Mucosa of descending colon (tissue), 3 donors: ENCODE results near the gene HHAT. TPM values are rescaled to one million over a fixed set of nuclear protein-coding genes. Genes with fewer than 3 reads are reported as not detected.

Experiments used
- ATAC-seq: fragments of 200-7000 bp; cut with Tn5 transposase; one replicate; pipeline ENCODE4 v1.9.1; 2020; ENCODE audit warnings: mild to moderate bottlenecking, moderate library complexity
- DNase-seq, 3 donors: peaks; one replicate each; pipeline ENCODE4 v3.0.0-alpha.2; 2020
- H3K36me3 ChIP-seq: fragments of 200-600 bp; one replicate; pipeline ENCODE4 v1.8.0; 2021; ENCODE audit warnings: low read depth, mild to moderate bottlenecking
- H3K4me1 ChIP-seq: fragments of 200-600 bp; one replicate; pipeline ENCODE4 v1.8.0; 2021; ENCODE audit warnings: low read depth, mild to moderate bottlenecking
- H3K4me3 ChIP-seq: fragments of 200-600 bp; one replicate; pipeline ENCODE4 v1.8.0; 2021; ENCODE audit warnings: mild to moderate bottlenecking
- H3K9me3 ChIP-seq: fragments of 200-600 bp; one replicate; pipeline ENCODE4 v1.8.0; 2021; ENCODE audit warnings: mild to moderate bottlenecking
- CTCF ChIP-seq: fragments of 200-600 bp; IDR thresholded peaks from one replicate; pipeline ENCODE4 v1.8.0; 2022; ENCODE audit warnings: antibody characterized with exemption, mild to moderate bottlenecking
- intact Hi-C, 2 donors: fragments of 100-400 bp; cut with DNase I in 1 of 2; cut with micrococcal nuclease in 1 of 2; formaldehyde crosslinking; loops; one replicate each; pipeline versions ENCODE4 v1.11.0 to v1.11.1; 2022; cut with DNase I, micrococcal nuclease
- total RNA-seq, 3 donors: library from RNA; stranded (reverse); fragmentation: NEBNext Ultra II Directional in 2 of 3; extraction: Animal tissue kit (Norgen Biotek cat#: 25700) in 2 of 3; gene quantifications; one replicate each; pipeline versions ENCODE4 v1.2.1 to v1.2.4, GENCODE V29; 2021 to 2023
- donor health status: DM: no; HTN: no; CAD: no; lungs with moderate emphysema.
- donor health status: DM: no; HTN: no; CAD: no.
- donor health status: DM: no; HTN: yes; CAD: no.

The HHAT gene
- total RNA-seq, 3 donors from 2014 or later, result 4.1 to 8.6 (median 5.9) TPM

GRCh38 chr1:210504286-210504685 lies 175.6 kb downstream of the HHAT start:
- intact Hi-C loops, result no loop called here
- DNase-seq (no peak), ATAC-seq (no peak)
- Histone ChIP-seq H3K36me3 (no peaks in the 10 kb centered on the region), H3K4me3 (no peak overlapping the region), H3K4me1 (no peaks in the 10 kb centered on the region), H3K9me3 (no peaks in the 10 kb centered on the region)
- no peak for TF ChIP-seq CTCF

- H3K36me3 ChIP-seq, result no peaks in the 10 kb centered on the region
- H3K9me3 ChIP-seq, result no peaks in the 10 kb centered on the region
- DNase-seq (no peak), ATAC-seq (no peak)
- intact Hi-C loops, result no loop called here
- no peaks in the 10 kb centered on the region for H3K4me1 ChIP-seq
- no peak overlapping the region for H3K4me3 ChIP-seq
- TF ChIP-seq CTCF, result no peak
Measured at GRCh38 chr1:210505601-210506496, 177.1 kb downstream of the HHAT start.

- intact Hi-C loops, result no loop called here
- Histone ChIP-seq H3K4me3 (no peak overlapping the region), H3K36me3 (no peaks in the 10 kb centered on the region), H3K4me1 (no peaks in the 10 kb centered on the region), H3K9me3 (no peaks in the 10 kb centered on the region)
- no peak for DNase-seq
- TF ChIP-seq CTCF, result no peak
- no peak for ATAC-seq
Measured at GRCh38 chr1:210506689-210507088, 178.0 kb downstream of the HHAT start.

GRCh38 chr1:210516092-210516656 lies 187.5 kb downstream of the HHAT start:
- no peak for DNase-seq
- no peak for TF ChIP-seq CTCF
- intact Hi-C loops, result no loop called here
- H3K4me3 ChIP-seq, result no peak overlapping the region
- H3K36me3 ChIP-seq, result no peaks in the 10 kb centered on the region
- ATAC-seq, result no peak
- H3K9me3 ChIP-seq, result no peaks in the 10 kb centered on the region
- no peaks in the 10 kb centered on the region for H3K4me1 ChIP-seq

- Histone ChIP-seq H3K36me3 (no peaks in the 10 kb centered on the region), H3K4me1 (no peaks in the 10 kb centered on the region), H3K9me3 (no peaks in the 10 kb centered on the region), H3K4me3 (no peak overlapping the region)
- no peak for TF ChIP-seq CTCF
- intact Hi-C loops, result no loop called here
- ATAC-seq (no peak), DNase-seq (no peak)
Measured at GRCh38 chr1:210516697-210517459, 188.2 kb downstream of the HHAT start.
